Measurements from ENCODE around the gene MITF. TPM values are rescaled to one million over a fixed set of nuclear protein-coding genes. Genes with fewer than 3 reads are reported as not detected.

The MITF gene
- polyA plus RNA-seq, 1 donor from 2014 or later = not detected

- Histone ChIP-seq H3K9ac (ENCODE audit: low read length) (no peak overlapping the region), H3K4me2 (ENCODE audit: low read length) (no peak overlapping the region), H3K27ac (ENCODE audit: low read length) (no peak overlapping the region), H3K36me3 (ENCODE audit: insufficient read depth, low read length) (no peaks in the 10 kb centered on the region), H4K20me1 (ENCODE audit: insufficient read depth) (no peaks in the 10 kb centered on the region), H2AFZ (ENCODE audit: low read depth, low read length) (no peak overlapping the region), H3F3A (ENCODE audit: insufficient read depth, low read length, poor library complexity, severe bottlenecking) (no peaks in the 10 kb centered on the region), H3K9me3 (ENCODE audit: low read length) (no peaks in the 10 kb centered on the region), H3K4me3 (ENCODE audit: low read length) (no peak overlapping the region), H3K79me2 (replicated peaks; ENCODE audit: insufficient read depth, low read length) (no peaks in the 10 kb centered on the region), H3K9me2 (ENCODE audit: insufficient read depth, low read length) (no peaks in the 10 kb centered on the region), H3K27me3 (ENCODE audit: insufficient read depth, low read depth, low read length) (no peaks in the 10 kb centered on the region)
- no peak for TF ChIP-seq EZH2 (IDR thresholded peaks at IDR 0.05; ENCODE audit: borderline replicate concordance, insufficient read depth, low read length, poor library complexity, severe bottlenecking)
- no peak for TF ChIP-seq TAF1 (IDR thresholded peaks at IDR 0.05; ENCODE audit: low read depth)
- TF ChIP-seq CTCF (IDR thresholded peaks at IDR 0.05; ENCODE audit: poor library complexity, severe bottlenecking) = no peak
- TF ChIP-seq RAD21 (conservative IDR thresholded peaks at IDR 0.05) = no peak
- no peak for TF ChIP-seq EP300 (conservative IDR thresholded peaks at IDR 0.05; ENCODE audit: poor library complexity, severe bottlenecking)
- no peak for TF ChIP-seq MXI1 (conservative IDR thresholded peaks at IDR 0.05; ENCODE audit: poor library complexity, severe bottlenecking)
- no peak for TF ChIP-seq POLR2AphosphoS5 (IDR thresholded peaks at IDR 0.05)
- no peak for TF ChIP-seq REST (IDR thresholded peaks at IDR 0.05; ENCODE audit: borderline replicate concordance)
- TF ChIP-seq SMC3 (conservative IDR thresholded peaks at IDR 0.05; ENCODE audit: poor library complexity) = no peak
Measured at GRCh38 chr3:69692761-69693160, 46.5 kb upstream of the MITF start.

- H3K9ac ChIP-seq (ENCODE audit: low read length) = no peak overlapping the region
- no peaks in the 10 kb centered on the region for H3K27me3 ChIP-seq (ENCODE audit: insufficient read depth, low read depth, low read length)
- H3K4me3 ChIP-seq (ENCODE audit: low read length) = no peak overlapping the region
- no peak overlapping the region for H3K27ac ChIP-seq (ENCODE audit: low read length)
- H3K79me2 ChIP-seq (replicated peaks; ENCODE audit: insufficient read depth, low read length) = no peaks in the 10 kb centered on the region
- no peaks in the 10 kb centered on the region for H3K36me3 ChIP-seq (ENCODE audit: insufficient read depth, low read length)
- no peaks in the 10 kb centered on the region for H3F3A ChIP-seq (ENCODE audit: insufficient read depth, low read length, poor library complexity, severe bottlenecking)
- no peaks in the 10 kb centered on the region for H3K9me2 ChIP-seq (ENCODE audit: insufficient read depth, low read length)
- no peak overlapping the region for H3K4me2 ChIP-seq (ENCODE audit: low read length)
- no peak overlapping the region for H2AFZ ChIP-seq (ENCODE audit: low read depth, low read length)
- no peak for TF ChIP-seq EZH2 (IDR thresholded peaks at IDR 0.05; ENCODE audit: borderline replicate concordance, insufficient read depth, low read length, poor library complexity, severe bottlenecking)
- TF ChIP-seq POLR2AphosphoS5 (IDR thresholded peaks at IDR 0.05) = no peak
- TF ChIP-seq TAF1 (IDR thresholded peaks at IDR 0.05; ENCODE audit: low read depth) = no peak
- no peak for TF ChIP-seq CTCF (IDR thresholded peaks at IDR 0.05; ENCODE audit: poor library complexity, severe bottlenecking)
- no peak for TF ChIP-seq EP300 (conservative IDR thresholded peaks at IDR 0.05; ENCODE audit: poor library complexity, severe bottlenecking)
- no peak for TF ChIP-seq MXI1 (conservative IDR thresholded peaks at IDR 0.05; ENCODE audit: poor library complexity, severe bottlenecking)
- no peak for TF ChIP-seq REST (IDR thresholded peaks at IDR 0.05; ENCODE audit: borderline replicate concordance)
- no peak for TF ChIP-seq SMC3 (conservative IDR thresholded peaks at IDR 0.05; ENCODE audit: poor library complexity)
- no peak for TF ChIP-seq RAD21 (conservative IDR thresholded peaks at IDR 0.05)
- H3K9me3 ChIP-seq (ENCODE audit: low read length) = no peaks in the 10 kb centered on the region
- H4K20me1 ChIP-seq (ENCODE audit: insufficient read depth) = no peaks in the 10 kb centered on the region
Measured at GRCh38 chr3:69695443-69695842, 43.8 kb upstream of the MITF start.
